ENCODE measurements around the gene POLR2E.

- TF ChIP-seq RAD21 (conservative IDR thresholded peaks at IDR 0.05) (no peak), CTCF (IDR thresholded peaks at IDR 0.05; ENCODE audit: poor library complexity, severe bottlenecking) (no peak), MXI1 (conservative IDR thresholded peaks at IDR 0.05; ENCODE audit: poor library complexity, severe bottlenecking) (no peak), POLR2AphosphoS5 (IDR thresholded peaks at IDR 0.05) (no peak), SMC3 (conservative IDR thresholded peaks at IDR 0.05; ENCODE audit: poor library complexity) (no peak), EP300 (conservative IDR thresholded peaks at IDR 0.05; ENCODE audit: poor library complexity, severe bottlenecking) (no peak), TAF1 (IDR thresholded peaks at IDR 0.05; ENCODE audit: low read depth) (no peak)
Observed at GRCh38 chr19:1094655-1094977, 559 bp downstream of the POLR2E start.
